Renal cortical epithelial cell (primary cell): ENCODE measurements around the gene STX4. TPM values are rescaled to one million over a fixed set of nuclear protein-coding genes. Genes with fewer than 3 reads are reported as not detected.

Experiments
- DNase-seq: peaks from one replicate; pipeline ENCODE4 v3.0.0-alpha.2; 2011; ENCODE audit warnings: low read depth
- total RNA-seq: library from RNA; depleted of rRNA; stranded (reverse); fragments of >200 nt; gene quantifications from 2 replicates; pipeline ENCODE4 v1.2.3, GENCODE V29; 2014

Gene STX4
- total RNA-seq, result 24.5 and 35.0 TPM in 2 replicates

- peak; percentile 92 for DNase-seq
Measured at GRCh38 chr16:31032736-31033708, at the start of gene STX4. Gene STX4 (plus strand): TSS chr16:31033558. CDS start chr16:31033806, 248 bp downstream.

- DNase-seq, result no peak
Measured at GRCh38 chr16:30983898-30984610, 49.3 kb upstream of the STX4 start.

DNA sequence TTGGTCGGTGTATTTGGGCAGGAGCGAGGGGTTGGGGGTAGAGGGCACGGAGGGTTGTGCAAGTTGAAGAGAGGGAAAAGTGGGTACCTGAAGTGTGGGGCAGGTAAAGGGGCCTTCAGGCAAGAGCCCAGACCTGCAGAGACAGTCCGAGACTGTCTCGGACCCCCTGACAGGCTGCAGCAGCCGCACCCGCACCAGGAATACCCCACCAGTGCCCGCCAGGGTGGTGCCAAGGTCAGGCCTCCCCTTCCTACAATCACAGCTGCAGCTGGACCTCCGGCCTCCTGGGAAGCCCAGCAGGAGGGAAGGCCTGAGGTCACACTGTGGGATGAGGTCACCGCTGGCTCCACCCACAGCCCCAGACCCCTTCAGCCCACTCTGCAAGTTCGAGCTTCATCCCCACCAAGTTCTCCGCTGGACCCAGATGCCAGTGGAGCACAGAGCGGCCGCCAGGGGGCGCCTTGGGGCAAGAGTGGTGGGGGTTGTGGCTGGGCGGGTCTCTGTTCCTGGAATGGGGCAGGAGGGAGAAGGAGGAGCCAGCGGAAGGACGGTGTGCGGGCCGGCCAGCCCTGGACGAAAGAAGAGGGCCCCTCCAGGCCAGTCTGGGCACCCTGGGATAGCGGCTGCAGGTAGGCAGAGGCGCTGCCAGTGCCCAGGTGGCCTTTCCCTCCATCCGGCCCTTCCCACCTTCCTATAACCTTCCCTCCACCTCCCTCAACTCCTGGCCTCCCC is 48.5 kb upstream of the STX4 start, which contains the start of gene HSD3B7:
TSS of gene HSD3B7 (plus strand) at position 539 of the 732 bp plus-strand sequence. CDS start 452 bp downstream, outside the sequence.
- DNase-seq, result peak; percentile 43

GRCh38 chr16:30985401-30986128 is 47.8 kb upstream of the STX4 start:
- peak; percentile 64 for DNase-seq

- no peak for DNase-seq
Measured at GRCh38 chr16:30986129-30986991, 47.0 kb upstream of the STX4 start.

DNA sequence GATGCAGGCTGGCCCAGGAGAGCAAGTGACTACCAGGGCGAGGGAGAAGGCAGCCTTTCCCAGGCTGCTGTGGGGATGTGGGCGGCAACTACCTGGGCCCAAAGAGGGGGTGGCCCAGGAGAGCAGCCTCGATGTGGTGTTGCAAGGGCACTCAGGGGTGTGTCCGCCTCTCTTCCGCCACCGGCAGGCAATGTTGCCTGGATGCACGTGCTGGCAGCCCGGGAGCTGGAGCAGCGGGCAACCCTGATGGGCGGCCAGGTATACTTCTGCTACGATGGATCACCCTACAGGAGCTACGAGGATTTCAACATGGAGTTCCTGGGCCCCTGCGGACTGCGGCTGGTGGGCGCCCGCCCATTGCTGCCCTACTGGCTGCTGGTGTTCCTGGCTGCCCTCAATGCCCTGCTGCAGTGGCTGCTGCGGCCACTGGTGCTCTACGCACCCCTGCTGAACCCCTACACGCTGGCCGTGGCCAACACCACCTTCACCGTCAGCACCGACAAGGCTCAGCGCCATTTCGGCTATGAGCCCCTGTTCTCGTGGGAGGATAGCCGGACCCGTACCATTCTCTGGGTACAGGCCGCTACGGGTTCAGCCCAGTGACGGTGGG is 45.7 kb upstream of the STX4 start:
- no peak for DNase-seq

DNA sequence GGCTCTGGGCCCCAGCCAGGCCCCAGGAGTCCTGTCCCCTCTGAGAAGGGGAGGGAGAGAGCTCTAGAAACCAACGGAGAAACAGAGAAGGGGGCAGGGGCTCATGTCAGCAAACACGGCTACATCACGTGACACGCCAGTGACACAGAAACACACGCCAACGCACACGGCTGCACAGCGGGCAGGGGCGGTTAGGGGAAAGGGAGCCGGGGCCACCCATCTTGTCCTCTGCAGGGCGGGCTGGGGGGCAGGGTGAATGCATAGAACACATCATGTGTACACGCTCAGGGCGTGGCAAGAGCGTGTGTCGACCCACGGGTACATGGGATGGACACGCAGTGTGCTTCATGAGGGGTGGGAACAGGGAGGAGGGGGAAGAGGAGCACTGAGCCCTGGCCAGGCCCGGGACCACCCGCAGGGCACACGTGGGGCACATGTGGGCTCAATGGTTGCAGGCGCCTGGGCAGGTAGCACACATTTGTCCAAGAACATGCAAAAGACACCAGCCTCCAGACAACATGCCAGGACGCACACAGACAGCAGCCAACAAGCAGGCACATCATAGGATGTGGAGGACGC is 43.8 kb upstream of the STX4 start:
- no peak for DNase-seq

DNA sequence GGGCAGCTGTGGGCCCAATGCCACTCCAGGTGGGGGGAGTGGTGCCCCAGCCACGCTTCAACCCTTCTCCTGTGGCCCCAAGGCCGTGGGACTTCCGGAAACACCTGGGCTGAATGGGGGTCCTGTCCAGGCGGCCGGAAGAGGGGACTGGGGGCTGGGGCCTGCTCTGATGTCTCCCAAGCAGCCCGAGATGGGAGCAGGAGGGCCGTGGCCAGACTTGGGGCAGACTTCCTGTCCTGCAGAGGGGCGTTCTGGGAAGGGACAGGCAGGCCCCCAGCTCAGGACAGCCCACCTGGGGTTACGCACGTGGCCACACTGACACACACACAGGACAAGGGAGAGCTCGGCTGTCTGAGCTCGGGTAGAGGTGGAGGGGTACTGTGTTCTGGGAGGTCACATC is 43.3 kb upstream of the STX4 start:
- no peak for DNase-seq

GRCh38 chr16:30991052-30991451 is 42.3 kb upstream of the STX4 start:
- no peak for DNase-seq

DNA sequence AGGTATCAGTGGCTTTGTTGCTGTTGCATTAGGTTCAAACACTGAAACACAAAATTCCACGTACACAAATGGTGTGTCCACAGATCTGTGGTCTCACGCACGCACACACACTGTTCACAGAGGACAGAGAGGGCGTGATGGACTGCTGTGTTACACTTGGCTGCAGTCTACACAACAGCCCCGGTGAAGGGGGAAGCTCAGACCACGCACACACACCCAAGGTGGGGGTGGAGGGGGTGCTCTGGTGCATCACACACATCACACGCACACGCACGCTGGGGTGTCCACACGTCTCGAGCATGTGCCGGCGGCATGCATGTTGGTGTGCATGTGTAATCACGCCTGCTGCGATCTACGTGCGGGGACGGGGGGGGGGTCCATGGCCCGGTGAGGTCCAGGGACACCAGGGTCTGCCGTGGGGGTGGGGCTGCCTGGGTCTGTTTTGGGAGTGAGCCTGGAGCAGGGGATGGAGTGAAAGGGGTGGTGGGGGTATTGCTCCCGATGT is 41.0 kb upstream of the STX4 start:
- DNase-seq, result no peak

DNA sequence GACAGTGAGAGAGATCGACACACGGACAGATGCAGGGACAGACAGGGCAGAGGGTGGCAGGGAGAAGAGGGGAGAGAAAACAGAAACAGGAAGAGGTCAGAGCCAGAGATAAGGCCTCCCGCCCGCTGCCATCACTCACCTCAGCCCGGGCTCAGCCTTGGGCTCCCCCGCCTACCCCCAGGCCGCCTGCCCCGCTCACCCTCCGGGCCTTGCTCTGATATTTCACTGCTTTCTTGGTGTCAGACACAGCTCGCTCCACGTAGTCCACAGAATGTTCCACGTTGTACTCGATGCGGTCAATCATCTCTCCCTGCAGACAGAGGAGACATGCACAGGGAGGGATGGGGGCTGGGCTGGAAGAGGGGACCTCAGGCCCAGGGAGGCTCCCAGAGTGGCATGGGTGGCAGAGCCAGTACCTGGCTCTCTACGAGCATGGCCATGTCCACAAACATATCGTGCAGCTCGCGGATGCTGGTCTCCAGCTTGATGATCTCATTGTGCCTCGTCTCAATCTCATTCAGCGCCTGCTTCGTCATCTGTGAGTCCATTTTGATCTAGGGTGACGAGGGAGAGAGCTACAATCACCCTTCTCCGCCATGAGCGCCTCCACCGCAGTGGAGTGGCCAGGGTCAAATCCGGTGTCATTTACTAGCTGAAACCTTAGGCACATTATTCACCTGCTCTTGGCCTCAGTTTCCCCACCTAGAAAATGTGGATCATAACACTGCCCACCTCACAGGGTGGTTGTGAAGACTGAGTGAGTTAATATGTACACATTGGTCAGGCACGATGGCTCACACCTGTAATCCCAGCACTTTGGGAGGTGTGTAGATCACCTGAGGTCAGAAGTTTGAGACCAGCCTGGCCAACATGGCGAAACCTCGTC is 40.2 kb upstream of the STX4 start:
- no peak for DNase-seq

DNA sequence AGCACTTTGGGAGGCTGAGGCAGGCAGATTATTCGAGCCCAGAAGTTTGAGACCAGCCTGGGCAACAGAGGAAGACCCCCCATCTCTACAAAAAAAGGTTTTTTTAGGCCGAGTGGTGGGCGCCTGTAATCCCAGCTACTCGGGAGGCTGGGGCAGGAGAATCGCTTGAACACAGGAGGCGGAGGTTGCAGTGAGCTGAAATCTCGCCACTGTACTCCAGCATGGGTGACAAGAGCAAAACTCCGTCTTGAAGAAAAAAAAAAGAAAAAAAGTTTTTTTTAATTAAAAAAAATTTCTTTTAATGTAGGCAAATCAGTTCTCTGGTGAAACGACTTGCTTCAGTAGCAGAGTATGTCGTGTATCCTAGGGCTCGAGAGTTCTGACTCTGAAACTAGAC is 37.4 kb upstream of the STX4 start:
- no peak for DNase-seq

GRCh38 chr16:30996324-30996984 is 36.9 kb upstream of the STX4 start:
- peak; percentile 31 for DNase-seq

GRCh38 chr16:30996985-30997724 is 36.2 kb upstream of the STX4 start:
- peak; percentile 45 for DNase-seq

DNA sequence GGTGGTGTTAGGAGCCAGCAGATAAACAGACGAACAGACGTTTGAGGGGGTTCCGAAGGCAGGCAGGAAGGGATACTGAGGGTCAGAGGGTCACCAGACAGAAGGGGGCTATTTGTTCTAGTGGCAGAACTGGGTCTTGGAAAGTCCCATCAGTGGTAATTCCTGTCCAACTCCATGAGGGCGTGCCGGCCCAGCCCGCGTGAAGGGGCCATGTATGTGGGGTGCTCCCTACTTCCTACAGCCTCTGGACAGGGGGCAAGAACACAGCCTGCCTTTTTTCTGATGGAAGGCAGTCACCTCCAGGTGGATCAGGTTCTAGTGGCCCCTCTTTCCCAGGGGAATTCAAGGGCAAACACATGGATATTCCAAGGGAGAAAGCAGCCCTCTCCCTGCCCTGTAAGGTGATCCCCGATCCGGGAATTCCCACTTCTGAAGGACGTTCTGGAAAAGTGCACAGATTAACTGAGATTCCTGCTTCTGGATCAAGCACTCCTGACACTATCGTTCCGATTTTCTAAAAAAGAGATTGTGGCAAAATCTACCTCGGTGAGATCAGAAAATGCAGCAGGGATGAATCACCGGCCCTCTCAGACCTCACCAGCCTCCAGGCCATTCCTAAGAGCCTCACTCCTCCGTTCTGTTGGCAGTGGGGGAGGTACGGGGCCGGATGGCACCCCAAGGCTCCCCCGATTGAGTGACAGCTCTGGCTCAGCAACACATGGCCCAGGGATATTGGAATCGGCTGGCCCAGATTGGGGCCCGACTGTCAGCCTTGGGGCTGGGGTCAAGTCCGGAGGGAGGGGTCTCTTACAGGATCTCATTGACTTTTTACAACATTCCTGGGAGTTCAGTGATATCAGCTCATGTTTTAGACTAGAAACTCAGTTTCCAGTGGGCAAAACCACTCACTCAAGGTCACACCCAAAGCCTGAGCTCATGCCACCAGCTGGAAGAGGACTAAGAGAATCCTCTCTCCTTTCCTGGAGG is 35.3 kb upstream of the STX4 start:
- peak; percentile 81 for DNase-seq
